Amniotic epithelial cell (primary cell): Measurements from ENCODE around the gene LRRC37A.
"Not testable (repeated sequence)": the region's sequence is repeated elsewhere in the genome, so short reads cannot be mapped to it uniquely, and the experiment has no call there.

Source experiments
- DNase-seq: peaks from one replicate; pipeline ENCODE4 v3.0.0-alpha.2; 2010; ENCODE audit warnings: low read depth

LRRC37A gene

GRCh38 chr17:46294831-46295230 is at the start of gene LRRC37A:
TSS of gene LRRC37A (plus strand) at chr17:46295131. CDS start at chr17:46295134, 3 bp downstream.
- DNase-seq, result not testable (repeated sequence)

DNA sequence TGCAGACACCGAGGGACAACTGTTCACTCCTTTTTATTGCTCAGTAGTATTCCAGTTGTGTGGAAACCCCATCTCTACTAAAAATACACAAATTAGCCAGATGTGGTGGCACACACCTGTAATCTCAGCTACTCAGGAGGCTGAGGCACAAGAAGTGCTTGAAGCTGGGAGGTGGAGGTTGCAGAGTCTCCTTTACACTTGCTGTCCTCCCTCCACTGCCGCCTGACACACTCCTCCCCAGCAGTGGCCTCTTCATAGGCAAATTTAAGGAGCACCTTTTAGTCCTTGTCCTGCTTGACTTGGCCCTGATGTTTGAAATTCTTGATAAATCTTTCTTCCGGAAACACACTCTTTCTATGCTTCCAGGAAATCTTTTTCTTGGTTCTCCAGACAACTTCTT is 45.8 kb upstream of the LRRC37A start:
- DNase-seq, result not testable (repeated sequence)

DNA sequence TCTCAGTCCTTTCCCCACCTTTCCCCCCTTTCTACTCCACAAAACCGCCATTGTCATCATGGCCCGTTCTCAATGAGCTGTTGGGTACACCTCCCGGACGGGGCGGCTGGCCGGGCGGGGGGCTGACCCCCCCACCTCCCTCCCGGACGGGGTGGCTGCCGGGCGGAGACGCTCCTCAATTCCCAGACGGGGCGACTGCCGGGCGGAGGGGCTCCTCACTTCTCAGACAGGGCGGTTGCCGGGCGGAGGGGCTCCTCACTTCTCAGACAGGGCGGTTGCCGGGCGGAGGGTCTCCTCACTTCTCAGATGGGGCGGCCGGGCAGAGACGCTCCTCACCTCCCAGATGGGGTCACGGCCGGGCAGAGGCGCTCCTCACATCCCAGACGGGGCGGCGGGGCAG is 42.1 kb upstream of the LRRC37A start:
- DNase-seq, result not testable (repeated sequence)

- DNase-seq, result peak; percentile 19
These were observed 41.2 kb upstream of the LRRC37A start for GRCh38 chr17:46253722-46254121.

- not testable (repeated sequence) for DNase-seq
These were observed 40.7 kb upstream of the LRRC37A start for GRCh38 chr17:46254215-46254614.

DNA sequence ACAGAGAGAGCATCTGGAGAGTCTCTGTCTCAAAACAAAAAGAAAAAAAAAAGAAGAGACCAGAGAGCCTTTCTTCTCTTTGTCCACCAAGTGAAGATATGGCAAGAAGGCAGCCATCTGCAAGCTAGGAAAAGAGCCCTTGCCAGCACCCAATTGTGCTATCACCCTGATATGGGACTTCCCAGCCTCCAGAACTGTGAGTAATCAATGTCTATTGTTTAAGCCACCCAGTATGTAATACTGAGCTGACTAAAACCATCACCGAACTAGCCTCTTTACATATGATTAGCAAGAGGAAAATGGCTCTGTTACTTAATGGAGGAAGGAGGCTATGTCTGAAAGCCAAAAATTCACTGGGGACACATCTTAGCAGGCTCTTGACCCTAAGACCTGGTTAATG is 38.6 kb upstream of the LRRC37A start:
- not testable (repeated sequence) for DNase-seq

GRCh38 chr17:46259845-46260661 is 34.9 kb upstream of the LRRC37A start:
- DNase-seq, result not testable (repeated sequence)

- DNase-seq, result peak; percentile 41
These were observed 32.7 kb upstream of the LRRC37A start for GRCh38 chr17:46262271-46262670.

DNA sequence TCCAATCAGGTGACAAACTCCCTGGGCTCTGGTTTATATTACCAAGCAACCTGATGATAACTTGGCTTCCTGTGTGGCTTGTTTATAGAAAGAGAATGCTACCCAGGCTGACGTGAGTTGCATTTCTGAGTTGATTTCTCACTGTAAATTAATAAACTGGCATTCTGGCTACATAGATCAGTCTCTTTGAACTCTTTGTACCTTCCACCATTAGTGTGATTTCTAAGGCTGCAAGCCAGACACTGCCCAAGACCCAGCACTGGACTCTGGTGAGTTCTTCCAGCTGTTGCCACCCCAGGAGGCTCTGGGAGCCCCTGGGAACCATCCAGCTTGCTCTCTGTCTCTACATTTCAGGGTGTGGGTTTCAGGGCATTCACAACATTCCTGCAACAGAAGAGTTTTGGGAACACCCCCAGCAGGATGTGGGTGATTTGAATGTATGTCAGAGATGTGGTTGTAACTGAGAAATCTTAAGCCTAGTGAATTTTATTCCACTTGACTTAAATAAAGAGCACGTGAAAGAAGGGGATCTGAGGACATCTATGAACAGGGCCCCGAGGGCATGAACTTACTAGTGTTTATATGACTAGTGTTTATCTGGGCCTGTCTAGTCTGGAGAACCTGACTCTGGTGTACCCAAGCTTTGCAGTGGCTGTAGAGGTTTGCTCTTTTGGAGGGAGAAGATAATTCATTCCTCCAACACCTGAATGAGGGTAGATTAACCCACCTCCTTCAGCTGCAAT is 30.3 kb upstream of the LRRC37A start:
- peak; percentile 92 for DNase-seq

DNA sequence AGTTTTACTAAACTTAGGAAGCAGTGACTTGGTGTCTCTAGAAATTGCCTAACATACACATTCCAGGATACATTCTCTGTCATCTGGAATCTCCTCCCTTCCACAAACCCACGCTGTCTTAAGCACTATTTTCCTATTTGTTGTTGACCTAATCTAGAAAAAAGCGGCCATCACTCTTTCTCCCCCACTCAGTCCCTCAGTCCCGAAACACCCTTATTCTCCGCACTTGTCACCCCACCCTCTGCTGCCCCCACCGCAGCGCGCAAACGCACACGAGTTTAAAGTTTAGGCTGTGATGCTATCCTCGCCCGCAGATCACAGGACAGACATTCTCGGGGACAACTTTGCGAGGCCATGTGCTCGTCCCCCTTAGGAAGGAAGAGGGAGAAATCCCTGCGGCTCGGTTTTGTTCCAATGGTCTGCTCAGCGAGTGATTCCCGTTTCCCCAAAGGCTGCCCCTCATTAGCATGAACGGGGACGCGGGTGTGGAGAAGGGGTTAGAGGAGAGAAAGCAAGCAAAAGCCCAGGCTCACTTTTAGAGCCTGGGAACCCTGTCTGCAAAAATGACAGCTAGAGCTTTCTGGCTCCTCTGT is 28.8 kb upstream of the LRRC37A start:
- DNase-seq, result peak; percentile 82

- peak; percentile 78 for DNase-seq
These were observed 28.0 kb upstream of the LRRC37A start for GRCh38 chr17:46266656-46267544.

- DNase-seq, result no peak
These were observed 24.9 kb upstream of the LRRC37A start for GRCh38 chr17:46270032-46270431.

- no peak for DNase-seq
These were observed 21.2 kb upstream of the LRRC37A start for GRCh38 chr17:46273541-46274236.

DNA sequence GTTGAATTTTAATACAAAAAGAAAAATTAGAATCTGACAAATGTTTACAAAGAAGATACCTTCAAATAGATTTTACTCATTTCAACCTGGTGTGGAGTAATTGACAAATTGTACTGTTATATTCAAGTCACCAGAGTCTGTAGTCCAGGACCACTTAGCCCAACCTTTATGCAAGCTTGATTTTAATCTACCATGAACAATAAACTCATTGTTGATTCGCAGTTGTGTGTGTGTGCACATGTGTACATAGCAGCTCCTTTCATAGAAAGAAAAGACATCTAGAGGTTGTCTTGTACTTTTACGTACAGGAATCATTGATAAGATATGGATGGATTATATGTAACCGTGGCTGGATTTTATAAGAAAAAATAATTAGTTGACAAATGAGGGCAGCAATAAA is 20.7 kb upstream of the LRRC37A start:
- no peak for DNase-seq

DNA sequence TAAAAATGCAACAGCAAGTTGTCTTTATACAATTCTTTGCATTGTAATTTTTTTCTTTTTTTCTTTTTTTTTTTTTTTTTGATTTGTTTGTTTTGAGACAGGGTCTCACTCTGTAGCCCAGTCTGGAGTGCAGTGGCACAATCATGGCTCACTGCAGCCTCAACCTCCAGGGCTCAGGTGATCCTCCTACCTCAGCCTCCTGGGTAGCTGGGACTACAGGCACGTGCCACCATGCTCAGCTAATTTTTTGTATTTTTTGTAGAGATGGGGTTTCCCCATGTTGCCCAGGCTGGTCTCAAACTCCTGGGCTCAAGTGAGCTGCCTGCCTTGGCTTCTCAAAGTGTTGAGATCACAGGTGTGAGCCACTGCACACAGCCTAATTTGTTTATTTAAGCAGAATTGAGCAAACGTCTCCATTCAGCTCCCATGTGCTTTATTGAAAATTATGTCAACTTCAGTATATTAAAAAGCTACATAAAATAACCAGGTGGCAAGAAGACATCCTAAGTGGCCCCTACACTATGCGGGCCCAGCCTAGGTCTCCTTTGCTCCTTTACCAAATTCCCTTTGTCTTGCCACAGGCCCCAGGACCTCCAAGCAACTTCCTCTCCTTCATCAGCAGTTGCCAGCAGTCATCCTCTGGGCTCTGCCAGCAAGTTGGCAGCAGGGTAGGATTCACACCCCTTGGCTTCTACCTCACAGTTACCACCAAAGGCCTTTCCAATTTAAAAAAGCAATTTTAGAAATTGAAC is 18.0 kb upstream of the LRRC37A start:
- not testable (repeated sequence) for DNase-seq

DNA sequence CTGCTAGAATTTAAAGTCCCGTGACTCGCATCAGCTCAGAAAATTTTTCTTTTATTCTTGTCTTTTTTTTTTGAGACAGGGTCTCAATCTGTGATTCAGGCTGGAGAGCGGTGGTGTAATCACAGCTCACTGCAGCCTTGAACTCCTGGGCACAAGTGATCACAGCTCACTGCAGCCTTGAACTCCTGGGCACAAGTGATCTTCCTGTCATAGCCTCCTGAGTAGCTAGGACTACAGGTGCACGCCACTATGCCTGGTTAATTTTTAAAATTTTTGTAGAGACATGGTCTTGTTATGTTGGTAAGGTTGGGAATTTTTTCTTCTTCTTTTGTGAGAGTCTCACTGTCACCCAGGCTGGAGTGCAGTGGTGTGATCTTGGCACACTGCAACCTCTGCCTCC is 13.6 kb upstream of the LRRC37A start:
- not testable (repeated sequence) for DNase-seq

DNA sequence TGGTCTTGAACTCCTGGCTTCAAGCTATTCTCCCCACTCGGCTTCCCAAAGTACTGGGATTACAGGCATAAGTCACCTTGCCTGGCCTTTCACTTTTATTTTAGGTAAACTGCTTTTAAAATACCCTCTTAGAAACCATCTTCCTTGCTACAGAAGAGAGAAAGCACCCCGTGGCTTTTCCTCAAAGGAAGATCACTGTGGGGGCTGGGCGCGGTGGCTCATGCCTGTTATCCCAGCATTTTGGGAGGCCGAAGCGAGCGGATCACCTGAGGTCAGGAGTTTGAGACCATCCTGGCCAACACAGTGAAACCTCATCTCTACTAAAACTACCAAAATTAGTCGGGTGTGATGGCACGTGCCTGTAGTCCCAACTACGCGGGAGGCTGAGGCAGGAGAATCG is 12.3 kb upstream of the LRRC37A start:
- not testable (repeated sequence) for DNase-seq

- DNase-seq, result not testable (repeated sequence)
These were observed 10.5 kb upstream of the LRRC37A start for GRCh38 chr17:46284467-46284866.

DNA sequence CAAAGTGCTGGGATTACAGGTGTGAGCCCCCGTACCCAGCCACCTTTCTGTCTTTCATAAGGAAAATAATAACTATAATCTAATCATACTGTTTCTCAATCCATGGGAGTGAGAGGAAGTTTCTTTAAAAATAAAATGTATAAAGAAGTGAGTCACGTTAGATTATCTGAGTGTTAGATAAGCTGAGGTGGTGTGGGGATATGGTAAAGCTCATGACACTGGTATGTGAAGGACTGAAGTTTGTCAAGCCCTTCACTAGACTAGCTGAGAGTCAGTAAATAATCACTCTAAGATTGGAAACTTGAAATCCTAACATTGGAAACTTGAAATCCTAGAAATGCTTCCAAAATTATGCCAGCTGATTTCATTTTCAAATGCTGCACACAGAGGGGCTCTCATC is 9.4 kb upstream of the LRRC37A start:
- peak; percentile 76 for DNase-seq

DNA sequence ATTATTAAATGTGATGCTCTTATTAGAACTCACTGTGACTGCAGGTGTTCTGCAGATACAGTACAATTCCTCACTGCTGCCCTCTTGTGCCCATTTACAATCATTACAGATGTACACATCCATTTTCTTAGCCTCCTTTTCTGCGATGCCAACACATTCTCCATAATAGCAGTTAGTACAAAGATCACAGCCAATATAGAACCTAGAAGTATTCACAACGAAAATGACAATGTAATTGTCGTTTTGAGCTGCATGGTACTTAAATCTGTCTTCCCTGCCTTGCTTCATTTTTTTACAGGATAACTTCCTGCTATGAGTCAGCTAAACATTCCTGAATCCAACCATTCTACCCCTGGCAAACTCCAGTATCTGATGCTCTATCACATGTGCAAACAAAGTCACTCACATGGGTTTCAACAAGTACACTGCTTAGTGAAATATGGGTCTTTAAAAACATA is 8.1 kb upstream of the LRRC37A start:
- DNase-seq, result peak; percentile 68
